ENCODE measurements around the gene ZC3H18. TPM values are rescaled to one million over a fixed set of nuclear protein-coding genes. Genes with fewer than 3 reads are reported as not detected.

ZC3H18 gene
- polyA plus RNA-seq, 3 donors = 5.5 to 36.4 (median 6.8) TPM

DNA sequence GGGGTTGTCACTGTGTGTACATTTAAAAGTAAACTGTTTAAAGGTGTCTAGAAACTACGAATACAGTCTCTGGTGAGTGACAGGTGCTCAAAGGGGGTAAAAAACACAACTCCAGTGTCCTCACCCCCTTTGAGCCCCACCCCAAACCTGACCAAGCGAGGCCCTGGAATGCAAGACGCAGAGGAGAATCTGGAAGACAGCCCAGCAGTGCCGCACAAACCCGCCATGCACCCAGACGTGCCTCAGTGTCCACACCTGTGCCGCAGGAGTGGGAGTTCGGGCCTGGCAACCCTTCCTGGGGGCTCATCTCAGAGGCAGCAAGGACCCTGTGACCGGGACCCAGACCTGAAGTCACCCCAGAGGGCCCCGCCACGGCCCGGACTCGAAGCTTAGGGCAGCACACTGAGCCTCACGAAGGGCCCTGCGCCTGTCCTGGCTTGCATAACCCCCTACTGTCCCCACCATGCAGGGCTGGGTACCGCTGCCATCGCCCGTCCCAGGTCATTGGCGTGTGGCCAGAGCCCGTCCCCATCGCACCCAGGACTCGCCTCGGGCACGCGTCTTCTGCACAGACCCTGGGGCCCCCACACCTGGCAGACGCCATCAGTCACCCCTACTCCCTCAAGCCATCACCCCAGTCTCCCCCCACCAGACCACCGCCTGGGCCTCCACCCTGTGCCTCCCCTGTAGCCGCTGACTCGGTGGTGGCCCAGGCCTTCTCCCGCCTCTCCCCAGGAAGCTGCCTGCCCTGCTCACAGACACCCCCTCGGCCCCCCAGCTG, 33.0 kb upstream of the ZC3H18 start:
- H4K20me1 ChIP-seq (ENCODE audit: insufficient read depth, low read length) = peaks cover 5% of the 10 kb centered on the region
- intact Hi-C loops (cut with micrococcal nuclease) = no loop called here
- peaks cover 20 to 30% (median 27%) of the 10 kb centered on the region in 3 donors for H3K27me3 Mint-ChIP-seq (ENCODE audit: low read depth in 3 of 3)
- H3K4me3 ChIP-seq (replicated peaks in 1 of 3; ENCODE audit: low read depth in 2 of 3, low read length in 3 of 3) = no peak overlapping the region
- 90% methylated on average over 20 of the region's 31 CpGs for WGBS (ENCODE audit: insufficient coverage)
- H3K27ac ChIP-seq (ENCODE audit: low read depth in 1 of 2, low read length in 2 of 2) = no peak overlapping the region
- DNase-seq = no peak
- H3K9me3 Mint-ChIP-seq = peaks cover 3 to 7% (median 5%) of the 10 kb centered on the region in 7 donors
- H3K27ac Mint-ChIP-seq = no peak overlapping the region
- H3K9me3 ChIP-seq (replicated peaks in 1 of 2; ENCODE audit: control insufficient read depth in 1 of 2, insufficient read depth in 1 of 2, low read length in 2 of 2) = peaks cover 3 to 5% of the 10 kb centered on the region in 2 donors
- H3K4me2 ChIP-seq (replicated peaks; ENCODE audit: extremely low read depth, low read length, poor library complexity, severe bottlenecking) = no peak overlapping the region
- no peak overlapping the region for H2AFZ ChIP-seq (ENCODE audit: insufficient read depth, low read depth, low read length, poor library complexity, severe bottlenecking)
- no peaks in the 10 kb centered on the region for H3K36me3 Mint-ChIP-seq
- H3K79me2 ChIP-seq (ENCODE audit: insufficient read depth, low read length) = peaks cover 3% of the 10 kb centered on the region
- no peak overlapping the region for H3K9ac ChIP-seq (ENCODE audit: insufficient read depth, low read length, poor library complexity, severe bottlenecking)
- peaks cover 0 to 18% of the 10 kb centered on the region in 2 donors for H3K27me3 ChIP-seq (ENCODE audit: control insufficient read depth in 2 of 2, insufficient read depth in 2 of 2, low read length in 2 of 2)
- TF ChIP-seq, protein P1, sequence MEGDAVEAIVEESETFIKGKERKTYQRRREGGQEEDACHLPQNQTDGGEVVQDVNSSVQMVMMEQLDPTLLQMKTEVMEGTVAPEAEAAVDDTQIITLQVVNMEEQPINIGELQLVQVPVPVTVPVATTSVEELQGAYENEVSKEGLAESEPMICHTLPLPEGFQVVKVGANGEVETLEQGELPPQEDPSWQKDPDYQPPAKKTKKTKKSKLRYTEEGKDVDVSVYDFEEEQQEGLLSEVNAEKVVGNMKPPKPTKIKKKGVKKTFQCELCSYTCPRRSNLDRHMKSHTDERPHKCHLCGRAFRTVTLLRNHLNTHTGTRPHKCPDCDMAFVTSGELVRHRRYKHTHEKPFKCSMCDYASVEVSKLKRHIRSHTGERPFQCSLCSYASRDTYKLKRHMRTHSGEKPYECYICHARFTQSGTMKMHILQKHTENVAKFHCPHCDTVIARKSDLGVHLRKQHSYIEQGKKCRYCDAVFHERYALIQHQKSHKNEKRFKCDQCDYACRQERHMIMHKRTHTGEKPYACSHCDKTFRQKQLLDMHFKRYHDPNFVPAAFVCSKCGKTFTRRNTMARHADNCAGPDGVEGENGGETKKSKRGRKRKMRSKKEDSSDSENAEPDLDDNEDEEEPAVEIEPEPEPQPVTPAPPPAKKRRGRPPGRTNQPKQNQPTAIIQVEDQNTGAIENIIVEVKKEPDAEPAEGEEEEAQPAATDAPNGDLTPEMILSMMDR (IDR thresholded peaks at IDR 0.05) = no peak
- no peak overlapping the region for H3K4me3 Mint-ChIP-seq
- peaks cover 10% of the 10 kb centered on the region for H3K4me1 Mint-ChIP-seq
- peaks cover 9 to 10% of the 10 kb centered on the region in 2 donors for H3K4me1 ChIP-seq (ENCODE audit: control insufficient read depth in 1 of 2, insufficient read depth in 2 of 2, low read length in 2 of 2)
- no peaks in the 10 kb centered on the region for H3K36me3 ChIP-seq (replicated peaks in 1 of 2; ENCODE audit: control insufficient read depth in 1 of 2, insufficient read depth in 2 of 2, low read length in 2 of 2)

DNA sequence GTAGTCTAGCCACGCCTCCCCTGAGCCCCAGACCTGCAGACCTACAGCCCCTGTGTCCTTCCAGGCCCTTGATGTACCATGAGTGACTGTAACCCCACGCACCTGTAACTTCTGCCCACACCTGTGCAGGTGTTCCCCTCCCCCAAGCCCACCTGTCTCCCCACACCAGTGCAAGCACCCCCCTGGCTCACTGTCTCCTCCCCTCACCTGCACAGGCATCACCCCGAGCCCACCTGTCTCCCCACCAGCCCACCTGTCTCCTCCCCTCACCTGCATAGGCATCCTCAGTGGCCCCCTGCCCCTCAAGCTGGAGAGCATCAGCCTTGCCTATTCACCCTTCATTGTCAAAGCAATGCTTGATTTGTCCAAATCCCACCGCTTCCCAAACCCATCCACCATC, 32.3 kb upstream of the ZC3H18 start:
- Histone ChIP-seq H3K4me2 (replicated peaks; ENCODE audit: extremely low read depth, low read length, poor library complexity, severe bottlenecking) (no peak overlapping the region), H3K27me3 (ENCODE audit: control insufficient read depth in 2 of 2, insufficient read depth in 2 of 2, low read length in 2 of 2) (peaks cover 0 to 18% of the 10 kb centered on the region in 2 donors), H3K27ac (ENCODE audit: low read depth in 1 of 2, low read length in 2 of 2) (no peak overlapping the region), H3K36me3 (replicated peaks in 1 of 2; ENCODE audit: control insufficient read depth in 1 of 2, insufficient read depth in 2 of 2, low read length in 2 of 2) (no peaks in the 10 kb centered on the region), H3K4me1 (ENCODE audit: control insufficient read depth in 1 of 2, insufficient read depth in 2 of 2, low read length in 2 of 2) (peaks cover 9 to 10% of the 10 kb centered on the region in 2 donors), H3K79me2 (ENCODE audit: insufficient read depth, low read length) (peaks cover 3% of the 10 kb centered on the region), H3K4me3 (replicated peaks in 1 of 3; ENCODE audit: low read depth in 2 of 3, low read length in 3 of 3) (no peak overlapping the region), H2AFZ (ENCODE audit: insufficient read depth, low read depth, low read length, poor library complexity, severe bottlenecking) (no peak overlapping the region), H4K20me1 (ENCODE audit: insufficient read depth, low read length) (peaks cover 5% of the 10 kb centered on the region), H3K9ac (ENCODE audit: insufficient read depth, low read length, poor library complexity, severe bottlenecking) (no peak overlapping the region), H3K9me3 (replicated peaks in 1 of 2; ENCODE audit: control insufficient read depth in 1 of 2, insufficient read depth in 1 of 2, low read length in 2 of 2) (peaks cover 10 to 12% of the 10 kb centered on the region in 2 donors)
- intact Hi-C loops (cut with micrococcal nuclease) = no loop called here
- TF ChIP-seq, protein P1 (IDR thresholded peaks at IDR 0.05) = no peak
- WGBS (ENCODE audit: insufficient coverage) = 89% methylated on average over 4 of the region's 4 CpGs
- peaks cover 20 to 32% (median 28%) of the 10 kb centered on the region in 3 donors for H3K27me3 Mint-ChIP-seq (ENCODE audit: low read depth in 3 of 3)
- H3K27ac Mint-ChIP-seq = no peak overlapping the region
- H3K36me3 Mint-ChIP-seq = no peaks in the 10 kb centered on the region
- H3K4me3 Mint-ChIP-seq = no peak overlapping the region
- H3K9me3 Mint-ChIP-seq = peaks cover 7 to 14% (median 12%) of the 10 kb centered on the region in 7 donors
- peaks cover 10% of the 10 kb centered on the region for H3K4me1 Mint-ChIP-seq
- DNase-seq = no peak

Data from CD14-positive monocyte (primary cell).